GM10847 (cell line): ENCODE results near the gene SLC9A3.

Experiments used
- POLR2A ChIP-seq: IDR thresholded peaks from 2 replicates; pipeline ENCODE4 v1.6.1; 2011; ENCODE audit not compliant: insufficient read length; ENCODE audit errors: extremely low read depth

The SLC9A3 gene

GRCh38 chr5:513216-514100 is 10.8 kb downstream of the SLC9A3 start:
- TF ChIP-seq POLR2A: no peak

GRCh38 chr5:511476-511875 is 12.8 kb downstream of the SLC9A3 start:
- no peak for TF ChIP-seq POLR2A

- no peak for TF ChIP-seq POLR2A
Observed at GRCh38 chr5:510521-510920, 13.7 kb downstream of the SLC9A3 start.

- TF ChIP-seq POLR2A: no peak
Observed at GRCh38 chr5:509611-510185, 14.6 kb downstream of the SLC9A3 start.

GRCh38 chr5:505951-506525 is 18.2 kb downstream of the SLC9A3 start:
- no peak for TF ChIP-seq POLR2A

GRCh38 chr5:504326-505154 is 19.7 kb downstream of the SLC9A3 start:
- TF ChIP-seq POLR2A: no peak

GRCh38 chr5:502325-503079 is 21.7 kb downstream of the SLC9A3 start:
- TF ChIP-seq POLR2A: no peak

- no peak for TF ChIP-seq POLR2A
Observed at GRCh38 chr5:501831-502184, 22.4 kb downstream of the SLC9A3 start.

GRCh38 chr5:501105-501830 is 23.0 kb downstream of the SLC9A3 start:
- TF ChIP-seq POLR2A: no peak

GRCh38 chr5:500491-500890 is 23.8 kb downstream of the SLC9A3 start:
- no peak for TF ChIP-seq POLR2A

GRCh38 chr5:499233-500209 is 24.7 kb downstream of the SLC9A3 start:
- TF ChIP-seq POLR2A: no peak

GRCh38 chr5:497871-498509 is 26.3 kb downstream of the SLC9A3 start:
- TF ChIP-seq POLR2A: no peak
